C4-2B (cell line): ENCODE data around the gene LSAMP.

Experiments used
- CTCF ChIP-seq: fragments of 450-650 bp; conservative IDR thresholded peaks from 2 replicates; pipeline ENCODE4 v1.5.1; 2017; ENCODE audit warnings: mild to moderate bottlenecking
- ZFX ChIP-seq: fragments of 450-650 bp; IDR thresholded peaks from 2 replicates; pipeline ENCODE4 v1.6.1; 2017

- TF ChIP-seq CTCF, result no peak
- TF ChIP-seq ZFX, result no peak
These were observed 445.0 kb downstream of the LSAMP start for GRCh38 chr3:116000311-116000710.
